ENCODE results near the gene VASP. TPM values are rescaled to one million over a fixed set of nuclear protein-coding genes. Genes with fewer than 3 reads are reported as not detected.

The VASP gene
- polyA plus RNA-seq, 3 donors, result 132 to 154 (median 144) TPM

DNA sequence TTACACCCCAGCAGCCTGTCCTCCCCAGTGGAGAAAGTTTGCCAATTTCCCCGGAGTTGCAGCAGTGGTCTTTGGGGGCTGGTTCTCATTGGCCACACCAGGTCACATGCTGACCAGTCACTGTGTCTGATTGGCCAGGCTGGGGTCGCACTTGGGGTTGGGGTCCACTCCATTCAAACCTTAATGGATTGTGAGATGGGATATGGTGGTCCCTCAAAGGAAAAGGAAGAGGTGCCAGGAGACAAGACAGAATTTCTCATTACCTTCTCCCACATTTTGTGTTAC, 5.6 kb upstream of the VASP start:
- Mint-ChIP-seq H3K4me1 (peaks cover 69% of the 10 kb centered on the region), H3K27ac (peak overlapping the region; percentile 86 to 93 (median 92)), H3K9me3 (peaks cover 5 to 14% (median 10%) of the 10 kb centered on the region in 7 donors), H3K27me3 (ENCODE audit: low read depth in 3 of 3) (peaks cover 22 to 40% (median 35%) of the 10 kb centered on the region in 3 donors), H3K36me3 (peaks cover 9 to 11% of the 10 kb centered on the region in 2 donors), H3K4me3 (peak overlapping the region; percentile 56 to 64)
- Histone ChIP-seq H3K4me3 (replicated peaks in 1 of 3; ENCODE audit: low read depth in 2 of 3, low read length in 3 of 3) (peak overlapping the region in 1 of 3 experiments; percentile 43), H3K36me3 (replicated peaks in 1 of 2; ENCODE audit: control insufficient read depth in 1 of 2, insufficient read depth in 2 of 2, low read length in 2 of 2) (no peaks in the 10 kb centered on the region), H3K27me3 (ENCODE audit: control insufficient read depth in 2 of 2, insufficient read depth in 2 of 2, low read length in 2 of 2) (peaks cover 3 to 23% of the 10 kb centered on the region in 2 donors), H4K20me1 (ENCODE audit: insufficient read depth, low read length) (no peaks in the 10 kb centered on the region), H3K27ac (ENCODE audit: low read depth in 1 of 2, low read length in 2 of 2) (peak overlapping the region; percentile 80), H3K4me2 (replicated peaks; ENCODE audit: extremely low read depth, low read length, poor library complexity, severe bottlenecking) (peak overlapping the region; percentile 49), H3K9me3 (replicated peaks in 1 of 2; ENCODE audit: control insufficient read depth in 1 of 2, insufficient read depth in 1 of 2, low read length in 2 of 2) (peaks cover 0 to 6% of the 10 kb centered on the region in 2 donors), H3K4me1 (ENCODE audit: control insufficient read depth in 1 of 2, insufficient read depth in 2 of 2, low read length in 2 of 2) (peaks cover 75 to 94% of the 10 kb centered on the region in 2 donors), H2AFZ (ENCODE audit: insufficient read depth, low read depth, low read length, poor library complexity, severe bottlenecking) (no peak overlapping the region), H3K79me2 (ENCODE audit: insufficient read depth, low read length) (no peaks in the 10 kb centered on the region), H3K9ac (ENCODE audit: insufficient read depth, low read length, poor library complexity, severe bottlenecking) (peak overlapping the region; percentile 34)
- no peak for TF ChIP-seq CTCF (IDR thresholded peaks at IDR 0.05)
- peak in 1 of 3 donors; percentile 46 for DNase-seq
- WGBS (ENCODE audit: insufficient coverage), result no CpG with 5 or more reads among the region's 2 CpGs
- intact Hi-C loops (cut with micrococcal nuclease), result no loop called here

- Histone ChIP-seq H3K4me3 (replicated peaks in 1 of 3; ENCODE audit: low read depth in 2 of 3, low read length in 3 of 3) (peak overlapping the region in 1 of 3 experiments; percentile 43), H3K36me3 (replicated peaks in 1 of 2; ENCODE audit: control insufficient read depth in 1 of 2, insufficient read depth in 2 of 2, low read length in 2 of 2) (no peaks in the 10 kb centered on the region), H3K79me2 (ENCODE audit: insufficient read depth, low read length) (peaks cover 3% of the 10 kb centered on the region), H4K20me1 (ENCODE audit: insufficient read depth, low read length) (no peaks in the 10 kb centered on the region), H3K9ac (ENCODE audit: insufficient read depth, low read length, poor library complexity, severe bottlenecking) (peak overlapping the region; percentile 34), H3K27me3 (ENCODE audit: control insufficient read depth in 2 of 2, insufficient read depth in 2 of 2, low read length in 2 of 2) (peaks cover 3 to 23% of the 10 kb centered on the region in 2 donors), H2AFZ (ENCODE audit: insufficient read depth, low read depth, low read length, poor library complexity, severe bottlenecking) (no peak overlapping the region), H3K4me2 (replicated peaks; ENCODE audit: extremely low read depth, low read length, poor library complexity, severe bottlenecking) (peak overlapping the region; percentile 49), H3K27ac (ENCODE audit: low read depth in 1 of 2, low read length in 2 of 2) (peak overlapping the region; percentile 80), H3K9me3 (replicated peaks in 1 of 2; ENCODE audit: control insufficient read depth in 1 of 2, insufficient read depth in 1 of 2, low read length in 2 of 2) (peaks cover 0 to 6% of the 10 kb centered on the region in 2 donors), H3K4me1 (ENCODE audit: control insufficient read depth in 1 of 2, insufficient read depth in 2 of 2, low read length in 2 of 2) (peaks cover 74 to 95% of the 10 kb centered on the region in 2 donors)
- Mint-ChIP-seq H3K4me1 (peaks cover 67% of the 10 kb centered on the region), H3K36me3 (peaks cover 9 to 11% of the 10 kb centered on the region in 2 donors), H3K27ac (peak overlapping the region; percentile 86 to 93 (median 92)), H3K4me3 (peak overlapping the region; percentile 56 to 64), H3K27me3 (ENCODE audit: low read depth in 3 of 3) (peaks cover 20 to 38% (median 32%) of the 10 kb centered on the region in 3 donors), H3K9me3 (peaks cover 5 to 14% (median 10%) of the 10 kb centered on the region in 7 donors)
- intact Hi-C loops (cut with micrococcal nuclease), result no loop called here
- TF ChIP-seq CTCF (IDR thresholded peaks at IDR 0.05), result no peak
- 0% methylated on average over 2 of the region's 5 CpGs for WGBS (ENCODE audit: insufficient coverage)
- DNase-seq, result peak; percentile 44 to 85 (median 65)
These were observed 5.2 kb upstream of the VASP start for GRCh38 chr19:45502111-45502510.
